ENCODE measurements around the gene USP44. TPM values are rescaled to one million over a fixed set of nuclear protein-coding genes. Genes with fewer than 3 reads are reported as not detected.
"Not testable (repeated sequence)": the region's sequence is repeated elsewhere in the genome, so short reads cannot be mapped to it uniquely, and the experiment has no call there.

USP44 gene
- total RNA-seq, 1 donor from 2014 or later, result 1.8 TPM

DNA sequence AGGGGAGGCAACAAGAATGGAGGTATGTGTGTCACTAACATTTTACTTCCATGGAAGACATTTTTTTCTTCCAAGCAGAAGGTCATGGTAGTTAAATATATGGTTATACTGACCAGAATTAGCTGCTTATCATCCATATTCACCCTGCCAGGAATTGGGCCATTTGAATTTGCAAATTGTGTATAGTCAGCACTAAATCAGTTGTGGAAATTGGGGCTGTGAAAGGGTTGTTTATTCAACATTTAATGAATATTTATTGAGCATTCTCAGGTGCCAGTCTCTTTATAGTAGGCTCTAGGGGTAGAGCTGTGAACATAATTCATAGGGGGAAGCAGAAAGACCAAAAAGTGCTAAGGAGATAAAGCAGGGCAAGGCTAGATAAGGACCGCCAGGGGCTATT is 39.3 kb downstream of the USP44 start:
- DNase-seq (ENCODE audit: low read depth in 2 of 2), result no peak

DNA sequence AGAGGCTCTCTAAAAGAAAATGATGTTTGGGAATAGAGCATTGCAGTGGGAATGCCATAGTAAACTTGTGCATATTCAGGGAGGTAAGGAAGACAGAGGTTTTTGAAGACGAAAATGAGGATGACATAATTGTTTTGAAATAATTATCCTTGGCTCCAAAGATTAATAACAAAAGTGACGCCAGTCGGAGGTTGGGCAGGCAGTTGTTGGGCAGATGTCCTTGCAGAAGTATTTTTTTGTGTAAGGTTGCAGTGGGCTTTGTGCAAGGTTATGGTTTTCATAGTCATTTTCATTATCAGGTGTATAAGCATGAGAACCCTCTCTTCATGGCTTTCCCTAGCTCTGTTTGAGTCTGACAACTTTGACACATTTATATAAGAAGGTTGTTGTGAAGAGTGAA is 42.0 kb downstream of the USP44 start:
- DNase-seq (ENCODE audit: low read depth in 2 of 2), result no peak

DNA sequence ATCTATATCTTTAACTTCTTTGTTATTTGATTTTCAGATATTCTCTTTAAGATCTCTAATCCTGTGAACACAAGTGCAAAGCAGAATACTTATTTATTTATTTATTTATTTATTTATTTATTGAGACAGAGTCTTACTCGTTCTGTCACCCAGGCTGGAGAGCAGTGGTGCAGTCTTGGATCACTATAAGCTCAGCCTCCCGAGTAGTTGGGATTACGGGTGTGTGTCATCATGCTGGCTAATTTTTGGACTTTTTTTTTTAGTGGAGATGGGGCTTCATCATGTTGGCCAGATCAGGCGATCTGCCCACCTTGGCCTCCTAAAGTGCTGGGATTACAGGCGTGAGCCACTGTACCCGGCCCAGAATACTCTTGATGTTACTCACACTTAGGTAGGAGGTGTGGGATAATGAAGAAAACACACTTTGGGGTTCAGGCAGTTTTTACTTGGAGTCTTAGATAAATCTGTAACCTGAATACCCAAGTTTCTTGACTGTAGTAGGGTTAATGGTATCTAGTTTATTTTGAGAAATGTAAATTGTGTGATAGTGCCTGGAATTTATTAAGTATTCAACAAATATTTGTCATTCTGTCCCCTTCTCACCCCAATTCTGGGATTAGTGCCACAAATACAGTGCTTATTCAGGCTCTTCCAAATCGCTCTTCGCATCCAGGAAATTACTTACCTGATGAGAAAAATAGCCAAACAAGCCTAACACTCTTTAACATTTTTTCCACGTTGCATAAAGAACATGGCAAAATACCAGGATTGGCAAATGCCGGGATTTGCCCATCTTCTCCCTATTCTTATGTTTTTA is 44.4 kb downstream of the USP44 start:
- no peak for DNase-seq (ENCODE audit: low read depth in 2 of 2)

DNA sequence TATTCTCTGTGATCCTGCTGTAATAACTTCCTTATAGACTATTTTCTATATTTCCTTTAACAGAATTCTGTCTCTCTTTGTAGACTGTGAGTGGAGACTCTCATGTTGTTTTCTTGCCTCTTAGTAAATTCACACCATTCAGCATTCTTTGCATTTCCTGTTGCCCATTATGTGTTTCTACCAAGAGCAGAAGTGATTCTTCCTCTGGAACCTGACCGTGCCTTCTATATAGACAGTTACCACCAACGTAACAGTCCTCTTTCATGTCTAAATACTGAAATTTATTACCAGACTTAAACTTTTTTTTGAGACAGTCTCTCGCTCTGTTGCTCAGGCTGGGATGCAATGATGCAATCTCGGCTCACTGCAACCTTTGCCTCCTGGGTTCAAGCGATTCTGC is 46.2 kb downstream of the USP44 start:
- DNase-seq (ENCODE audit: low read depth in 2 of 2), result no peak

DNA sequence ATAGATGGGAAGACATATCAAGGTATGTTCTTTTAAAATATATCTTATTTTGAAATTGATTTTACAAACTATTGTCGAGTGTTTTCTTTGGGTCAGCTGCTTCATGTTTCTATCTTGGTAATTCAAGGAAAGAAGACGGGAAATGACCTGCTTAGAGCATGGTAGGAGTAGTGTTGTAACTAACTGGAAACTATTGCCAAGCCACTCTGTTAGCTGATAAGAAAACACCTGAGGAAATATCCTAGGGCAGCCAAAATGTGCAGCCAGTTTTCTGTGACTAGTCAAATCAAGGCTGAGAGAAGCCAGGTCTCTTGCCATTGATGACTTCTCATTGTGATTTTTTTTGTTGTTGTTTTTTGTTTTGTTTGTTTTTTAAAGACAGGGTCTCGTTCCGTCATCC is 47.1 kb downstream of the USP44 start:
- DNase-seq (ENCODE audit: low read depth in 2 of 2), result no peak

DNA sequence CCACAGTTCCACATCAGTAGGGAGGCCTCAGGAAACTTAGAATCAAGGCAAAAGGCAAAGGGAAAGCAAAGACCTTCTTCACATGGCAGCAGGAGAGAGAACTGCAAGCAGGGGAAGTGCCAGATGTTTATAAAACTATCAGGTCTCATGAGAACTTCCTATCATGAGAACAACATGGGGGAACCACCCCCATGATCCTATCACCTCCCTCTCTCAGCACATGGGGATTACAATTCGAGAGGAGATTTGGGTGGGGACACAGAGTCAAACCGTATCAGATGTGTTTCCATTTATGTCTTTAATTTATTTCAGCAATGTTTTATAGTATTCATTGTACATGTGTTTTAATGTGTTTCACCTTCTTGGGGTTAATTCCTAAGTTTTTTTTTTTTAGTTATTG is 51.5 kb downstream of the USP44 start:
- DNase-seq (ENCODE audit: low read depth in 2 of 2), result no peak

DNA sequence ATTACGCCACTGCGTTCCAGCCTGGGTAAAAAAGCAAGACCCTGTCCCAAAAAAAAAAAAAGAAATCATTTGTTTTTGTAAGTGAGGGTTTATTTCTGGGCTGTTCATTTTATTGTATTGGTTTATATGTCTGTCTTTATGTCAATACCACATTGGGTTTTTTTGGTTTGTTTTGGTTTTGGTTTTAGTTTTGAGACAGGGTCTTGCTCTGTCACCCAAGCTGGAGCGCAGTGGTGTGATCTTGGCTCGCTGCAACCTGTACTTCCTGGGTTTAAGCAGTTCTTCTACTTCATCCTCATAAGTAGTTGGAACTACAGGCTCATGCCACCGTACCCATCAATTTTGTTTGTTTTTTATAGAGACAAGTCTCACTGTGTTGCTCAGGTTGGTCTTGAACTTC is 52.3 kb downstream of the USP44 start:
- no peak for DNase-seq (ENCODE audit: low read depth in 2 of 2)

DNA sequence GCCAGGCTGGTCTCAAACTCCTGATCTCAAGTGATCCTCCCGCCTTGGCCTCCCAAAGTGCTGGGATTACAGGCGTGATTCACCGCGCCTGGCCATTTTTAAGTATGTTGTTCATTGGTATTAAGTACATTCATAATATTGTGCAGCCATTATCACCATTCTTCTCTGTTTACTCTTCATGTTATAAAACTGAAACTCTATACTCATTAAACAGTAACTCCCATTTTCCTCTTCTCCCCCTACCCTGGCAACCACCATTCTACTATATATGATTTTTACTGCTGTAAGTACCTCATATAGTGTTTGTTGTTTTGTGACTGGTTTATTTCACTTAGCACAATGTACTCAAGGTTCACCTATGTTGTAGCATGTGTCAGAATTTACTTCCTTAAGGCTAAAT is 54.2 kb downstream of the USP44 start:
- DNase-seq (ENCODE audit: low read depth in 2 of 2), result no peak

DNA sequence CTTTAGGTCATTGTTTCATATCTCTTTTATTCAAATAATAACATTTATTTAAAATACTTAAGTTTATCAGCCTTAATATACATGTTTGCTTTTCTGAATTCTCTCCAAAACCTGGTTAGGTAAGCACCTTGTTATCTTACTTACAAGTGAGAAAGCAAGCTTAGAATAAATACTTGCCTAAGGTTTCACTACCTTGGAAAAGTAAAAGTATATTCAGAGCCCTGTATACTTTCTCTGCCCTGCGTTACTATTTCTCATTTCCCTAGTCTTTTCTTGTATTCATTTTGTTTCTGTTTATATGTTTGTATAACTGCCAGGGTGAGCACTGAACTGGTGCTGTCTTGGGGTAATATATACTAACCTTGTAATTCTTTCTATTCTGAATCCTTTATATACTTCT is 55.8 kb downstream of the USP44 start:
- no peak for DNase-seq (ENCODE audit: low read depth in 2 of 2)

DNA sequence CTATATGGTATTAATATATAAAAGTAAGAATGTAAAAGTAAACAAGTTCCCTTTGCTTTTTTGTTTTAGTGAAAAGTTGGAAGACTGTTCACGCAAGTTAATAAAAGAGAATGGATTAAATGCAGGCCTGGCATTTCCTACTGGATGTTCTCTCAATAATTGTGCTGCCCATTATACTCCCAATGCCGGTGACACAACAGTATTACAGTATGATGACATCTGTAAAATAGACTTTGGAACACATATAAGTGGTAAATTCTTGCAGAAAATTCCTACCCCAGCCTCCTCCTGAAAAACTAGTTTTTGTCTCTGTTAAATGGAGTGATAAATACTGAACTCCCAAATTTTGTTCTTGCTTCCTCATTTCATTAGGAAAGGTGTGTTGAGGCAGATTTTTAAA is 56.4 kb downstream of the USP44 start:
- no peak for DNase-seq (ENCODE audit: low read depth in 2 of 2)

DNA sequence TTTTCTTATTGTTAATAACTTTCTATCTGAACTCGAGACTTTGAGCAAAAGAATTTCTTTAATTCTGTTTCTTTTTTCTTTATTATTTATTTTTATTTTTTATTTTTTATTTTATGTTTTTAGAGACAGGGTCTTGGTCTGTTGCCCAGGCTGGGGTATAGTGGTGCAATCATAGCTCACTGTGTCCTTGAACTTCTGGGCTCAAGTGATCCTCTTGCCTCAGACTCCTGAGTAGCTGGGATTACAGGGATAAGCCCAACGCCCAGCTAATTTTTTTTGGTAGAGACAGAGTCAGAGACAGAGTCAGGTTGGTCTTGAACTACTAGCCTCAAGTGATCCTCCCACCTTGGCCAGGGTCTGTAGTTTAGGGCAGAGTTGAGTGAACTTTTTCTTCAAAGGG is 58.8 kb downstream of the USP44 start:
- DNase-seq (ENCODE audit: low read depth in 2 of 2), result no peak

DNA sequence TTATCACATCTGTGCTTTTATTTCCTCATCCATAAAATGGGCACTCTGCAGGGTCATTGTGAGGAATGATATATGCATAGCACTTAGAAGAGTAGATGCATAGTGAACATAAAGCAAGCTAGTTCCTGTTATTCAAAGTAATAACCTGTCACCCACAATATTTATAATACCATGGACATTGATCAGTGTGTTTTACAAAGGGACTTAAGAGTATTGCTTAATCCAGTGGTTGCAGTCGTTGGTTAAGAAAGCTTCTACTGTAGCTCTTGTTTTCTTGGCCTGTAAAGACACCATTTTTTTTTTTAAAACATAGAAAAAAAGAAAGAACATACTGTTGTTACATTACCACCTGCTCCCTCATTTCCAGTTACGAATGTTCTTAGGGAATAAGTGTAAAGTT is 64.3 kb downstream of the USP44 start:
- no peak for DNase-seq (ENCODE audit: low read depth in 2 of 2)

DNA sequence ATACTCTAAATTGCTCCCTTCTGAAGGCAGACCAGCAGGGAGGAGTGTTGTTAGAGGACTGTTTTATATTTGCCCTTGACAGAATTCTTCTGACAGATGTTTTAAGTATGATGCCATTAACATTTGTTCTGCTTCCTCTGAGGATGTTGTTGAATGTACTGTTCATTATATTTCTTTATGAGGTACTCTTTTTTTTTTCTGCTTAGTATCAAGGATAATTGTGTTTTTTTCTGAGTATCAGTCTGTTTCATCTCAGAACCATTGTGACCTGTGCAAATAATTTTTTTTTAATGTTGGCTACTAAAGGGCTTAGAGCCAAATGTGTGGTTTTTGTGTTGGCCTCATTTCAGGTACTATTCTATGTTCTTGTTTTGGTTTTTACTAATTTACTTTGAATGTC is 66.8 kb downstream of the USP44 start:
- DNase-seq (ENCODE audit: low read depth in 2 of 2), result peak in 1 of 2 donors; percentile 41

DNA sequence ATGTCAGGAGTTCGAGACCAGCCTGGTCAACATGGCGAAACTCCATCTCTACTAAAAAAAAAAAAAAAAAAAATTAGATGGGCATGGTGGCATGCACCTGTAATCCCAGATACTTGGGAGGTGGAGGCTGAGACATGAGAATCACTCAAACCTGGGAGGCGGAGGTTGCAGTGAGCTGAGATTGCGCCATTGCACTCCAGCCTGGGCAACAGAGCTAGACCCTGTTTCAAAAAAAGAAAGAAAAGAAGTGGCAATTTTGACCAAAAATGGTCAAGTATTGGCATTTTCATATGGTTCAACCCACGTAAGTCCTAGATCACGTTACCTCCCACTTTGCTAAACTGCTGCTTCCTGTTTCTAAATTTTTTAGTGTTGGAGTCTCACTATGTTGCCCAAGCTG is 68.7 kb downstream of the USP44 start:
- not testable (repeated sequence) for DNase-seq (ENCODE audit: low read depth in 2 of 2)

DNA sequence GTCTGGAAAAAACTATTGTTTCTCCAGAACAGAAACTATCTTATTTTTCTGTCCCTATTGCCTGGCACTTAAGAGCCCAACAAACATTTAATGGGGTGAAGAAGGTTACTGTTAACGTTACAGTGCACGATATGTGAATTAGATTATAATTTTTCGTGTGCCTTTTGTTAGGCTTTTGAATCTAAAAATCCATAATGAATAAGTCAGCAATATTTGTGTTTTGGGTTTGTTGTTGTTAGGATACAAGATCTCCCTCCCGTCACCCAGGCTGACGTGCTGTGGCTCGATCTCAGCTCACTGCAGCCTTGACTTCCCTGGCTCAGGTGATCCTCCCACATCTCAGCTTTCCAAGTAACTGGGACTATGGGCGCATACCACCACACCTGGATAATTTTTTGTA is 69.4 kb downstream of the USP44 start:
- no peak for DNase-seq (ENCODE audit: low read depth in 2 of 2)

DNA sequence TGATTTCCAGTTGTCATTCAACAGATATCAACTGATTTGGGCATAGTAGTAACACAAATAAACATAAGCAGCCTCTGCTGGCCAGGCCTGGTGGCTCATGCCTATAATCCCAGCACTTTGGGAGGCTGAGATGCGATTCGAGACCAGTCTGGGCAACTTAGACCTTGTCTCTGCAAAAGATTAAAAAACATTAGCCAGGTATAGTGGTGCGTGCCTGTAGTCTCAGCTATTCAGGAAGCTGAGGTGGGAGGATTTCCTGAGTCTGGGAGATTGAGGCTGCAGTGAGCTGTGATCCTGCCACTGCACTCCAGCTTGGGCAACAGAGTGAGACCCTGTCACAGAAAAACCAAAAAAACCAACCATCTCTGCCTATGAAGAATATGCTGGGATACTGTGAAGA is 70.2 kb downstream of the USP44 start:
- DNase-seq (ENCODE audit: low read depth in 2 of 2), result peak; percentile 23 to 27

DNA sequence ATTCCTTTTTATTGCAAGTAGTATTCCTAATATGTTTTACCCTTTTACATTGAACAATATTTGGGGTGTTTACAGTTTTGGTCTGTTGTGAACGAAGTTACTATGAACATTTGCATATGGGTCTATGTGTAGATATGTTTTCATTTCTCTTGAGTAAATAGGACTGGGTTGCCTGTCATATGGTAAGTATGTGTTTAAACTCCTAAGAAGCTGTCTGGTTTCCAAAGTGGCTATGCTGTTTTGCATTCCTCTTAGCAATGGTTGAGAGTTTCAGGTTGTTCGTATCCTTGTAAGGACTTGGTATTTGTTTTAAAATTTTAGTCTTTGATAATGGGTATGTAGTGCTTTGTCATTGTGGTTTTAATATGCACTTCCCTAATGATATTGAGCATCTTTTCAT is 71.0 kb downstream of the USP44 start:
- DNase-seq (ENCODE audit: low read depth in 2 of 2), result no peak

DNA sequence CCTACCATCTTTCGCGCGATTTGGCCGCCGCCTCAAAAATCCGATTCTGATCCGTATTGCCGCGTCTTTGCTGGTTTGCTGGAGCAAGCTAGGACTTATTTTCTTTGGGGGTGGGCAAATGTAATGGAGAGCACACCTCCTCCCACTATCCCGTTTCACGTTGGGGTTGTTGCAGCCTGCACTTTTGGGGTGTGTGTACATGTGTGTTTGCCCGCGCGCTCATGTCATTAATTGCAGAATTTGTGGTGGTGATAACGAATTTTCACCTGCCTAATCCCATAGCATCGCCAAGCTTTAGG is 76.7 kb downstream of the USP44 start:
- DNase-seq (ENCODE audit: low read depth in 2 of 2), result peak in 1 of 2 donors; percentile 14

DNA sequence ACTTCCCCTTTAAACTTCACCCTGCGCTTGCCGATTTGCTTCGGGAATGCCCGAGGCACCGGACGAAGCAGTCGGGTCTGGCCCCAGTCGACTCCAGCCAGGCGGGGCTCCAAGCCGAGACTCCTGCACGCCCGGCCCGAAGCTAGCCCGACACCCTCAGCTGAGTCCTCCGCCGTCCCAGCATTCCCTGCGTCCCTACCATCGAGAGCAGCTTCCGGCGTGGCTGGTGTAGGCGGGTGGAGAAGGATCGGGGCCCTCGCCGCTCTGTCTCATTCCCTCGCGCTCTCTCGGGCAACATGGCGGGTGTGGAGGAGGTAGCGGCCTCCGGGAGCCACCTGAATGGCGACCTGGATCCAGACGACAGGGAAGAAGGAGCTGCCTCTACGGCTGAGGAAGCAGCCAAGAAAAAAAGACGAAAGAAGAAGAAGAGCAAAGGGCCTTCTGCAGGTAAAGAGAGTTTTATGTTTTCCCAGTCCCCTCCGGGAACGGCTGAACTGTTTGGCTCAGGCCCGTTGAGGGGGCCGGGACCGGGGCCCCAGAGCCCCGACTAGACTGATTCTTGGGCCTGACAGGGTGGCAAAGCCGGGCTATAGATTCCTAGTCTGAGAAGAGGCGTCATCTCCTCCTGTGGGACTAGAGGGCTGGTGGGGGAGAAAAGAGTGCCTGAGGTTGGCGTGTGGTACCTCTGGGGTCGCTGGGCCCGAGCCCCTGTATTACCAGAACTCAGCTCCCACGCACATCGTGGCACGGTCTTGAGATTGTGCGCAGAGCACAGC is 77.2 kb downstream of the USP44 start, which contains the start of gene METAP2:
METAP2 (plus strand) TSS at position 269 of the 776 bp plus-strand sequence; CDS start at position 297, 28 bp downstream.
- peak; percentile 95 to 99 for DNase-seq (ENCODE audit: low read depth in 2 of 2)

DNA sequence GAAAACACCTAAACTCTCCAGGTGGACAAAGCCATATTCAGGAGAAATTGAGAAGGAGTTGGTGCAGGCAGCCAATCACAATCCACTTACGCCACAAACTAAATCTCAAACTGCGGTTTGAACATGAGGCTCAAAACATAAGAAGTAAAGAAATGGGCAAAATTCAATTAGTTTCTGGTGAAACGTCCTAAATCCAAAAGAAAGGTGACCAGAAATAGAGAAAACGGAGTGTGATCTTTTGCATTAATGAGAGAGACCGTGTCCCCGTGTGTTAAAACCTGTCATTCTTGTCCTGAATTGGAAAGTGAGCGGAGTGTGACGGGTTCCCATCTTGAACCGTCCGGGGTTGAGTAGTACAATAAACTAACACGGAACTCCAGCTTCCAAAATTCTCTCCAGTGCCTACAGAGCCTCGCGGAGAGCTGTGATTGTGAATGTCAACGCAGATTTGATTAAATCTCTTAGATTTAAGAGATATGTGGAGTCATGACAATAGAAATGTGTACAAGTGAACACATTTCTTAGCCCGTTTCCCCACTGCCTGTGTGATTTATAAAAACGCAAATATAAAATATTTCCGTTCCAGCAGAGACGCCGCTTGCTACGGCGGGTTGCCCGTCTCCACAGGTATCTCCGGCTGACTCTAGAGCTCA is 77.9 kb downstream of the USP44 start:
- DNase-seq (ENCODE audit: low read depth in 2 of 2), result peak; percentile 56 to 64

DNA sequence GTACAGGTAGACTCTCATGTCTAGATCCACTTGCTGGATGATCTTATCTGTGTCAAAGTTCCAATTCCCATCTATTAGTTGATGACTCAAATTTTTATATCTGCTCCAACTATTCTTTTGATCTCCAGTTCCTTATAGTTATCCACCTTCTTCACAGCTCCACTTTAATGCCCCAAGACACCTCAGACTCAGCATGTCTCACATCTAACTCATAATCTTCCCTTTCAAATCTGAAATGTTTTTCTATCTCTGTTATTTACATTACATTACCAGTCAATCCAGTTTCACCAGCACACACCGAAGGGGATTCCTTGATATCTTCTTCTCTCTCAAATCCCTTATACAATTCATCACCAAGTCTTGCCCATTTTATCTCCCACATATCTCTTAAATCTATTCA is 81.0 kb downstream of the USP44 start:
- no peak for DNase-seq (ENCODE audit: low read depth in 2 of 2)
